Memory B cell (primary cell): ENCODE measurements around the gene HNMT.
"Not testable (repeated sequence)": the region's sequence is repeated elsewhere in the genome, so short reads cannot be mapped to it uniquely, and the experiment has no call there.

Source experiments
- ATAC-seq: fragments of 150-1000 bp; cut with Tn5 transposase; 2 replicates; pipeline ENCODE4 v1.10.0; 2021; ENCODE audit warnings: low read depth, mild to moderate bottlenecking, moderate library complexity
- DNase-seq, 2 donors: peaks; one replicate each; pipeline ENCODE4 v3.0.0; 2022; ENCODE audit warnings: low spot score in 2 of 2
- H3K27ac Mint-ChIP-seq: one replicate; pipeline ENCODE4 v1.8.0; 2022; ENCODE audit warnings: mild to moderate bottlenecking, moderate library complexity, mixed read lengths
- H3K27me3 Mint-ChIP-seq: one replicate; pipeline ENCODE4 v1.8.0; 2022; ENCODE audit warnings: mixed read lengths
- H3K36me3 Mint-ChIP-seq: one replicate; pipeline ENCODE4 v1.8.0; 2022; ENCODE audit warnings: mild to moderate bottlenecking, mixed read lengths
- H3K4me1 Mint-ChIP-seq: one replicate; pipeline ENCODE4 v1.8.0; 2022; ENCODE audit warnings: mixed read lengths
- H3K4me3 Mint-ChIP-seq: one replicate; pipeline ENCODE4 v1.8.0; 2022; ENCODE audit warnings: mild to moderate bottlenecking, moderate library complexity, mixed read lengths
- H3K9me3 Mint-ChIP-seq: one replicate; pipeline ENCODE4 v1.8.0; 2022; ENCODE audit warnings: mixed read lengths

HNMT gene

DNA sequence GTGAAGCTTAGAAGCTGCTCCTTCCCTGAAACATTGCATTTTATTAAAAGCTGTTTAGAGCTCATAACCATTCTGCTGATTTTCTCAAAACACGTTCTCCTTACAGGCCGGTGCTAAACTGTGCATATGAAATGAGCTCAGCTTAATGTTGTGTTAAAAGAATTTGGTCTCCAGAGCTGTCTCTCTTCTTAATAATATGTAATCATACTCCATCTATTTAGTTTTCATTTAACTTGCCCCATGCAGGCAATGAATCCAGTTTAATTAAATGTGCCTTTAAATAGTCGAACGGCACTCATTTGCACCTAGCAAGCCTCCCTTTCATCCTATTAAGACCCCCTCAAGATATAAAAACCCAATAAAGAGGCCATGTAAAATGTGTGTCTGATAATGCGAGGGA lies 76.3 kb downstream of the HNMT start:
- DNase-seq (no peak), ATAC-seq (no peak)
- Mint-ChIP-seq H3K4me3 (no peak overlapping the region), H3K27me3 (peaks cover 2% of the 10 kb centered on the region), H3K36me3 (no peaks in the 10 kb centered on the region), H3K9me3 (peaks cover 1% of the 10 kb centered on the region), H3K27ac (no peak overlapping the region), H3K4me1 (no peaks in the 10 kb centered on the region)

DNA sequence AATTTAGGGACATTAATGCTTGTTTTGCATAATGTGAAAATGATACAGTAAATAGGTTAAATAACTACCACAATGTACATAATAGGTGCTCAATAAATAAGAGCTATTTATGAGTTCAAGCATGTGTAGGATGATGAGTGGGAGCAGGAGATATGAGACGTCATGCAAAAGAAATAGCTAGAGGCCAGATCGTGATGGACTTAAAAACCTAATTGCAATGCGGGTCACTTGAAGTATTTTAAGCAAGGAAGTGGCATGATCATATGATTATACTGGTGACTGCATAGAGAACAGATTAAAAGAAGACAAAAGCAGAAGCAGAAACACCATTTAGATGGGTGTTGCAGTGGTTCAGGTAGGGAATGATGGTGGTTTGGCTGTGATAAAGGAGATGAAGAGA lies 78.0 kb downstream of the HNMT start:
- ATAC-seq (no peak), DNase-seq (no peak)
- Mint-ChIP-seq H3K27ac (no peak overlapping the region), H3K4me3 (no peak overlapping the region), H3K9me3 (peaks cover 1% of the 10 kb centered on the region), H3K27me3 (peaks cover 2% of the 10 kb centered on the region), H3K4me1 (no peaks in the 10 kb centered on the region), H3K36me3 (no peaks in the 10 kb centered on the region)

DNA sequence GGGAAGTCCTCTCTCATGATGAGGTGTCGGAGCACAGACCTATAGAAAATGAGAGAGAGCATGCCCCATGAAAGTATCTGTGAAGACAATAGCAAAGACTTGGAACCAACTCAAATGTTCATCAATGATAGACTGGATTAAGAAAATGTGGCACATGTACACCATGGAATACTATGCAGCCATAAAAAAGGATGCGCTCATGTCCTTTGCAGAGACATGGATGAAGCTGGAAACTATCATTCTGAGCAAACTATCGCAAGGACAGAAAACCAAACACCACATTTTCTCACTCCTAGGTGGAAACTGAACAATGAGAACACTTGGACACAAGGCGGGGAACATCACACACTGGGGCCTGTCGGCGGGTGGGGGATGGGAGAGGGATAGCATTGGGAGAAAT lies 79.3 kb downstream of the HNMT start:
- DNase-seq, ATAC-seq, H3K27ac Mint-ChIP-seq, H3K27me3 Mint-ChIP-seq, H3K9me3 Mint-ChIP-seq, H3K4me1 Mint-ChIP-seq, H3K36me3 Mint-ChIP-seq, H3K4me3 Mint-ChIP-seq: not testable (repeated sequence)

DNA sequence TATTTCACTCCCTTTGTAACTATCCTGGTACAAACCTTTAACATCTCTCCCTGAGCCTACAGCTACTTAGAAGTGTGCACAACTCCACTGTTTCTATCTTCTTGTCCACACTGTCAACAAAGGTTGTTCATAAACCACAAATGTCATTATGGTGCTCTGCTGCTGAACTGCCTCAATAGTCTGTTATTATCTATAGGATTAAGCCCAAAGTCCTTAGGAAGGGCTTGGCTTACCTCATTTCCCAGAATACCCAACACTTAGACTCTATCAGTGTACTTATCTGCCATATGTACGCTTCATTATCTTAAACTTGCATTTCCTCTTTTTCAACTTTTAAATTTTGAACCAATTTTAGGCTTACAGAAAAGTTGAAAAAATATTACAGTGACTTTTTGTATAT lies 94.2 kb downstream of the HNMT start:
- no peaks in the 10 kb centered on the region for H3K27me3 Mint-ChIP-seq
- no peak overlapping the region for H3K27ac Mint-ChIP-seq
- no peak for ATAC-seq
- no peaks in the 10 kb centered on the region for H3K4me1 Mint-ChIP-seq
- no peak for DNase-seq
- H3K4me3 Mint-ChIP-seq, result no peak overlapping the region
- no peaks in the 10 kb centered on the region for H3K36me3 Mint-ChIP-seq
- H3K9me3 Mint-ChIP-seq, result no peaks in the 10 kb centered on the region

DNA sequence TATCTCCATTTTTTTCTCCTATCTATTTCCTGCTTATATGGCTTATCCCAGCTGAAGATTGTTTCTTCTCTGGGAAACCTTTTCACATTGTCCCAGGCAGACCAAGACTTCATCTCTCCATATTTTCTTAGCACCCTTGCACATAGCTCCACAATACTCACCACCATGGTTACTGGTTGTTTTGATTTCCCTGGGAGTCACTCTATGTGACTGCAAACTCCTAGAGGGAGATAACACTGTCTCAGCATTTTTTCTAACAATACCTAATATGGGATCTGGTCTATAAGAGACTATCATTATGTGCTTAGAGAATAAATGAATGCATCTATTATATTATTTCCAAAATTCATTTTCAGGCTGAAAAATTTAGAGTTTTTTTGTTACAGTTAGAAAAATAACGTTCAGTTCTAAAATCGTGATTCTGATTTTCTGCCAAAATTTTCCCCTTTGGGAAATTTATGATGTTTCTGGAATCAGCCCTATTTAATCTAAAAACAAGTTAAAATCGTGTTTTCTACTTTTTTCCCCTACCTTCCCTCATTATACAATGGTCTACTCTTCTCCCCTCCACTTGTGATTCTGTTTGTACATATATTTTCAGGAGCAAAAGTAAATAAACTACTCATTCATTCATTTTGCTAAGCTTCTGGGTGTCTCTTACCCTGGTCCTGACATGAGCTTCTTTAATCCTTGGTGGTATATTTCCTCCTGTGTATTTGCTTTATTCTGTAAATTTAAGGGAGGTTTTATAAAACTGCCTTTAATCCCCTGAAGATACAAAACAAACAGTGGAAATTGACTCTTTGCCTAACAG lies 95.4 kb downstream of the HNMT start:
- no peak for ATAC-seq
- no peak for DNase-seq
- Mint-ChIP-seq H3K36me3 (no peaks in the 10 kb centered on the region), H3K4me1 (no peaks in the 10 kb centered on the region), H3K9me3 (no peaks in the 10 kb centered on the region), H3K27ac (no peak overlapping the region), H3K4me3 (no peak overlapping the region), H3K27me3 (no peaks in the 10 kb centered on the region)

DNA sequence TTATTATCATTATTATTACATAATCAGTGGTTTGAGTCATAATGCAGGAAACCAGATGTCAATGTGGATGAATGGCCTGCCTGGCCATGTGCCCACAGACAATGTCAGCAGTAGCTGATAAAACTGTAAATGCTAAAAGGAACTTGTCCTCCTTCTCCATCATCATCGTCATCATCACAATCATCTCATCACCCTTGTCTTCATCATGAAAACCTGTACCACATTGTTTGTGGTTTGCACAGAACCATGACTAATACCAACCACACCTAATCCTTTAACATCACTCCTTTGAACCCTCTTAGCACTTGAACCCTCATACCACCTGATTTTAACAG lies 96.0 kb downstream of the HNMT start:
- no peak for ATAC-seq
- no peak overlapping the region for H3K4me3 Mint-ChIP-seq

DNA sequence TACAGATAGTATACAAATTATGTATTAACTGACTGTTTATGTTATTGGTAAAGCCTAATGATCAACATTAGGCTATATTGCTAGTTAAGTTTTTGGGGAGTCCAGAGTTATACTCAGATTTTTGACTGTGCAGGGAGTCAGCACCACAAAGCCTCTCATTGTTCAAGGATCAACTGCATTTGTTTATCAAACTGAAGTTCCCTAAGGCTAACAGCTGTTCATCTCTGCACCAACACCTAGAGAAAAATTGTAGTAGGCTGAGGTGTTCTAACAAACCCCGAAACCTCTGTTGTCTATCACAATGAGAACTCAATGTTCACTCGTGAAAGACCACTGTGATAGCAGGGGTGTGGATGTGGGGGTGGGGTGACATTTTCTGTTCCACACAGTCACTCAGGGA lies 97.7 kb downstream of the HNMT start:
- no peak overlapping the region for H3K27ac Mint-ChIP-seq
- no peak for DNase-seq

More for the DNA sequence above, 96.0 kb downstream of the HNMT start:
- Mint-ChIP-seq H3K27me3 (no peaks in the 10 kb centered on the region), H3K27ac (no peak overlapping the region), H3K9me3 (no peaks in the 10 kb centered on the region), H3K36me3 (no peaks in the 10 kb centered on the region), H3K4me1 (no peaks in the 10 kb centered on the region)
- DNase-seq, result no peak

DNA sequence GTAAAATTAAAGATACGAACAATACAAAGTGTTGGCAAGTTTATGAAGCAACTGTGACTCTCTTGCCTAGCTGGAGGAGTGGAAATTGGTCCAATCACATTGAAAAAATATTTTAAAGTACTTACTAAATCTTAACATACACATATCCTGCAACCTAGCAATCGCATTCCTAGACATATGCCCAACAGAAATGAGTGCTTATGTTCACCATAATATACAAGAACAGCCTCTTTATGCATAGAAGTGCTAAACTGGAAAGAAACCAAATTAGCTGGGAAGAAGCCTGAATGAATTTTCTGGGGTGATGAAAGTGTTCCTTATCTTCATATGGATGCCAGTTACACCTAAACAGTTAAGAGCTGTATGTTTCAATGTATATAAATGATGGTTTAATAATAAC lies 98.9 kb downstream of the HNMT start:
- DNase-seq (no peak), ATAC-seq (no peak)
- H3K4me1 Mint-ChIP-seq, result no peaks in the 10 kb centered on the region
- H3K27ac Mint-ChIP-seq, result no peak overlapping the region
- no peaks in the 10 kb centered on the region for H3K36me3 Mint-ChIP-seq
- H3K4me3 Mint-ChIP-seq, result no peak overlapping the region
- no peaks in the 10 kb centered on the region for H3K27me3 Mint-ChIP-seq
- no peaks in the 10 kb centered on the region for H3K9me3 Mint-ChIP-seq

More for the DNA sequence above, 97.7 kb downstream of the HNMT start:
- Mint-ChIP-seq H3K9me3 (no peaks in the 10 kb centered on the region), H3K27me3 (no peaks in the 10 kb centered on the region), H3K4me1 (no peaks in the 10 kb centered on the region), H3K4me3 (no peak overlapping the region), H3K36me3 (no peaks in the 10 kb centered on the region)
- ATAC-seq, result no peak
